IPS-18c (cell line): Measurements from ENCODE around the gene LRRC51.
"Not testable (repeated sequence)": the region's sequence is repeated elsewhere in the genome, so short reads cannot be mapped to it uniquely, and the experiment has no call there.

Experiments
- H3K4me3 ChIP-seq: 2 replicates; pipeline ENCODE4 v1.7.0; 2013; ENCODE audit warnings: low read depth, mild to moderate bottlenecking, low read length, moderate library complexity; ENCODE audit not compliant: insufficient read depth
- H3K9me3 ChIP-seq: one replicate; pipeline ENCODE4 v1.6.1; 2013; ENCODE audit warnings: mild to moderate bottlenecking, low read length, moderate library complexity; ENCODE audit not compliant: control insufficient read depth, insufficient read depth

The LRRC51 gene

DNA sequence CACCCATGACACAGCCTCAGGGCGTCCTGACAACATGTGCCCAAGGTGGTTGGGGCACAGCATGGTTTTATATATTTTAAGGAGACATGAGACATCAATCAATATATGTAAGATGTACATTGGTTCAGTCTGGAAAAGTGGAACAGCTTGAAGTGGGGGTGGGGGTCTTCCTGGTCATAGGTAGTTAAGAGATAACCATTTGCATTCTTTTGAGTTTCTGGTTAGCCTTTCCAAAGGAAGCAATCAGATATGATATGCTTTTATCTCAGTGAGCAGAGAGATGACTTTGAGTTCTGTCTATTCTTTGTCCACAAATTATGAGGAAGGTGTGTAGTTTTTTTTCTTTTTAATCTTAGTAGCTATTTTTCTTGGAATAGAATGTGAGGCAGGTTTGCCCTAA lies 42.0 kb downstream of the LRRC51 start:
- no peak overlapping the region for H3K4me3 ChIP-seq
- H3K9me3 ChIP-seq, result no peaks in the 10 kb centered on the region

DNA sequence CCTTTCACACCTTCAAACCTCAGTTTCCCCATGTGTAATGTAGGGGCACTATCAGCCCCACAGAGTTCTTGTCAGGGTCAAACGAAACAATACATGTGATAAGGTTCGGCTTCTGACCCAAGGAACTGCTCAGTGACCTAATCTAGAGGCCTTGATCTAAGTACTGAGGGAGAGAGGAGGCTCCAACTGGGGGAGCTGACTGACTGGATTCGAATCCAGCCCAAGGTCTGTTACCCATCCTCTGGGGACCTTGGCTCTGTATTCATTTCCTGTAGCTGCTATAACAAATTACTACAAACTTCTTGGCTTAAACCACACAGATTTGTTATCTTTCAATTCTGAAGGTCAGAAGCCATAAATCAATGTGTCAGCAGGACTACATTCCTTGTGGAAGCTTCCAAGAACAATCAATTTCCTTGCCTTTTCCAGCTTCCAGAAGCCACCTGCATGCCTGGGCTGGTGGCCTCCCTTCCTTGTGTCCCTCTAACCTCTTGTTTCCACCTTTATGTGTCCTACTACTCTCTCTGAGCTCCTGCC lies 42.5 kb downstream of the LRRC51 start:
- H3K9me3 ChIP-seq, result no peaks in the 10 kb centered on the region
- no peak overlapping the region for H3K4me3 ChIP-seq

DNA sequence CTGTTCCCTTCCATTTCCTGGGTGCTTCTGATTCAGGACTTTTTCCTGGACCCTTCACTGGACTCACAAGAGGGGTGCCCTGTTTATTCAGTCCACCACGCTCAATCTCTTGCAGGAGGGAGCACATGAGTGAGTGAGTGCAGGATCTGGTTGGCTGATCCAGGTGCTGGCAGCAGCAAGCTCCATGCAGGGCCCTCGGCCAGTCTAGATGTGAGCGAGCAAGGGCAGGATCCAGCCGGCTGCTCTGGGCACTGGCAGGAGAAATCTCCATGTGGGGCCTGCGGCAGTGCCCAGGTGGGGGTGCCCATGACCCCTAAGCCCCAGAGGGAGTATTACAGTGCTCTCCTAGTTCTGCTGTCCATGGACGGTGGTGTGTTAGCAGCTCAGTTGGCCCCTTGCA lies 43.4 kb downstream of the LRRC51 start:
- H3K4me3 ChIP-seq, result no peak overlapping the region
- H3K9me3 ChIP-seq, result no peaks in the 10 kb centered on the region

DNA sequence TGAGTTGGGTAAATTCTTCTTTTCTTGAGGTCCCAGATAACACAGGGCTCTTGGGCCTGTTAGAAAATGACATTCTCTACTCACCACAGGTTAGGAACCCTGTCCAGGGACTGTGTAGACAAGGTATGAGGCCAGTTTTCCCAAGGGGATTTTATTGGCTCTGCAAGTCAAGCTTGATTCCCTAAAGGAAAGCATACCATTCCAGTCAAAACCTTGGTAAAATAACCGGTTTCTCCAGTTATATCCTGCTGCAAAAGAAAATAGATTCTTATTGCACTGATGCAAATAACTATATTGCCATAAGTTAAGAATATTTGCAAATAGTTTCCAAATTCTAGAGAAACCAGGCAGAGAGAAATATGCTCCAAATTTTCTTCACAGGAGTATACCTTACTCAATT lies 45.3 kb downstream of the LRRC51 start:
- no peaks in the 10 kb centered on the region for H3K9me3 ChIP-seq
- H3K4me3 ChIP-seq, result no peak overlapping the region

DNA sequence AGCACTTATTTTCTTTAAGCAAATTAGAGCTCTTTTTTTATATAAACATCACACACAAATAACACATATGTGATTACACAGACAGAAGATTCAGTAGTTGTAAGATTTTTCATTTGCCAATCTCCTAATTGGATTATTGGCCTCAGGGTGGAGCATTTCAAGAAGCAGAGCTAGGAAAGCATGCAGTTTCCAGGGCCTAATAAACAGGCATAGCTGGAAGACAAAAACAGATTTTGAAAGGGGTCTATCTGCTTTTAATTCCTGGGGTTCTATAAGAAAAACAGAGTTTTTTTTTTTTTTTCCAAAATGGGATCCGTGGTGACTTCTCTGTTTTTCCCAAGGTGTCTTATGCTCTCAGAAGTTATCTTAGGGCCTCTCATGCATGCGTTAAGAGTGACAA lies 47.3 kb downstream of the LRRC51 start:
- Histone ChIP-seq H3K9me3 (no peaks in the 10 kb centered on the region), H3K4me3 (no peak overlapping the region)

DNA sequence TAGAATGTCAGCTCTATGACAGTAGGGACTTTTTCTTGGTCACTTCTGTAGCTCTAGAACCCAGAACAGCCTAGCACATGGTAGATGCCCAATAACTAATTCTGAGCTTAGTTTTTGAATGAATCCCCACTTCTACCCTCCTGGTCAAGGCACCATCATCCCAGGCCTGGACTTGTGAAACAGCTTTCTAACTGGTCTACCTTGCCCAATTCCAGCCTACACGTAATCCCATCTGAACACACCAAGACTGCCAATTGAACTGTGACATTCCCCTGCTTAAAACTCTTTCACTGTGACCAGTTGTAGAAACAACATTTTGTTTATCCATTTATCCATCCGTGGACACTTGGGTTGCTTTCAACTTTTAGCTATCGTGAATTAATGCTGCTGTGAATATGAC lies 48.7 kb downstream of the LRRC51 start:
- H3K4me3 ChIP-seq, result no peak overlapping the region
- H3K9me3 ChIP-seq, result no peaks in the 10 kb centered on the region

DNA sequence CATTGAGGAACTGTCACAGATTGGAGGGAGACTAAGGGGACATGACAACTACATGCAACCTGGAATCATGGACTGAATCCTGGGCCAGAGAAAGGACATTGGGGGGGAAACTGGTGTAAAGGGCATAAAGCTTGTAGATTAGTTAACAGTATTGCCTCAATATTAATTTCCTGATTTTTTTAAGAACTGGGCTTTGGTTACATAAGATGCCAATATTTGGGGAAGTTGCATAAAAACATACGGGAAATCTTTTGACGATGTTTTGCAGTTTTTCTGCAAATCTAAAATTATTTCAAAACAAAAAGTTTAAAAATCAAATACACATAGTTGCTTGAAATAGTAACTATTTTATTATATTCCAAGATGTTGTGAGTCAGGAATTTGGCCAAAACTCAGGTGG lies 52.0 kb downstream of the LRRC51 start:
- no peak overlapping the region for H3K4me3 ChIP-seq
- no peaks in the 10 kb centered on the region for H3K9me3 ChIP-seq

DNA sequence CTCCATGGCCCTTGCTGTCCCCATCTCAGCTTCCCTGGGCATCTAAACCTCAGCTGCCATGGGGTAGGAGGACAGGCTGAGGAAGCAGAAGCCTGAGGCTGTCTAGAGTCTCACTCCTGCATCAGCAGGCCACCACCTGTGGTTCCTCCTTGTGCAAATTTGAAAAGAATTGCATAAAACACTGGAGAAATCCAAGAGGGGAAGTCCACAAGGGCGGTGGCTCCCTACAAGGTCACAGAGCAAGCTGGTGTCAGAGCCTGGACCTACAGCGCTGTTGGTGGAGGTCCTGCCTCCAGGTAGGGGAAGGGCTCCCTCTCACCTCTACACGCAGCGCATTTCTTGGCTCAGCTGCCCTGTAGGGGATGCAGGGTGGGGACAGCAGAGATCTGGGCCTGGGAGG lies 54.8 kb downstream of the LRRC51 start, which contains the start of gene FOLR3:
Gene FOLR3 (plus strand): TSS at position 253 of the 400 bp plus-strand sequence. CDS start 228 bp downstream, outside the sequence.
- not testable (repeated sequence) for H3K9me3 ChIP-seq, H3K4me3 ChIP-seq

DNA sequence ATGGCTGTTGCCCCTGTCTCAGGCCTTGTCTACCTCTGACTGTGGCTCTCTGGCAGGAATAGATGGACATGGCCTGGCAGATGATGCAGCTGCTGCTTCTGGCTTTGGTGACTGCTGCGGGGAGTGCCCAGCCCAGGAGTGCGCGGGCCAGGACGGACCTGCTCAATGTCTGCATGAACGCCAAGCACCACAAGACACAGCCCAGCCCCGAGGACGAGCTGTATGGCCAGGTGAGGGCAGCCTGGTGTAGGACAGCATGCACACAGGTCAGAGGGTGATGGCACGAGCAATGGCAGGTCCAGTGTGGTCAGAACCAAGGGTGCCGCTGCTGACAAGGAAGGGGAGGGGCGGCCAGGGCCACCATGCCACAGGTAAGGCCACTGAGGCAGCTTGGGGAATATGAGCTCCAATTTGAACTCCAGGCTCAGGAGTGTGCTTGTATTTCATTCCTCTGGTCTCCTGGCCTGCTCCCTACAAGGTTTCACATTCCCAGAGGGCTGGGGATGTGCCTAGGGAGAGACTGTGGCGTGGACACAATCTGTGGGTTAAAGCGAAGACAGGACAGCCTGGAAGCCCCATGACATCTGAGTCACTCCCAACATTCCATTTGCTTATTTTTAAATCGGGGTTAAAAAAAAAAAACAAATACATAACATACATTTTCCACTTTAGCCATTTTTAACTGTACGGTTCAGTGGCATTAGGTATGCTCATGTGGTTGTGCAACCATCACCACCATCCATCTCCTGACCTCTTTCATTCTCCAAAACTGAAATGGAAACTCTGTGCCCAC lies 55.4 kb downstream of the LRRC51 start:
- H3K9me3 ChIP-seq, result no peaks in the 10 kb centered on the region
- H3K4me3 ChIP-seq, result no peak overlapping the region

DNA sequence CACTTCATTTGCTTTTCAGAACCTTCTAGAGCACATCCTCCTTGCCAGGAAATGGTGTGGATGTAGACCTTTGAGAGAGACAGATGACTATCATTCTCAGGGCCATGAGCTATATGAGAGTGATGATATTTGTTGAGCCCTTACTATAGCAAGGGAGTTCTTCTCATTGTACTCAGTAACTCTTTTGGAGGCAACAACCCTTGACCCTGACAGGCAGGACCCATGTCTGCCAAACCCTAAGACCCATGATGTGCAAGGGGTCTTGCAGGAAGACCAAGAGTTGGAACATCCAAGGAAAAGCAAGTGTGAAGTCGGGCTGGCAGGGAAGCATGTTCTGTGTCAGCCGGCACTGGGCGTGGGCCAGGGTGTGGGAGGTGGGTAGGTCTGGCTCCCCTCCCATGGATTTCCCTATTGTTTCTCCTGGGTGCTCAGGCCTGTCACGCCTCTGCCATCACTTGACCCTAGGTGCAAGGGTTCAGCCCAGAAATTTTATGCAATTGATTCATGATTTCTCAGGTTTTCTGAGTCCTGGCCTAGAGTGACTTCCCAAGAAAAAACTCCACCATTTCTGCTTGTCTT lies 56.1 kb downstream of the LRRC51 start:
- Histone ChIP-seq H3K9me3 (no peaks in the 10 kb centered on the region), H3K4me3 (no peak overlapping the region)

DNA sequence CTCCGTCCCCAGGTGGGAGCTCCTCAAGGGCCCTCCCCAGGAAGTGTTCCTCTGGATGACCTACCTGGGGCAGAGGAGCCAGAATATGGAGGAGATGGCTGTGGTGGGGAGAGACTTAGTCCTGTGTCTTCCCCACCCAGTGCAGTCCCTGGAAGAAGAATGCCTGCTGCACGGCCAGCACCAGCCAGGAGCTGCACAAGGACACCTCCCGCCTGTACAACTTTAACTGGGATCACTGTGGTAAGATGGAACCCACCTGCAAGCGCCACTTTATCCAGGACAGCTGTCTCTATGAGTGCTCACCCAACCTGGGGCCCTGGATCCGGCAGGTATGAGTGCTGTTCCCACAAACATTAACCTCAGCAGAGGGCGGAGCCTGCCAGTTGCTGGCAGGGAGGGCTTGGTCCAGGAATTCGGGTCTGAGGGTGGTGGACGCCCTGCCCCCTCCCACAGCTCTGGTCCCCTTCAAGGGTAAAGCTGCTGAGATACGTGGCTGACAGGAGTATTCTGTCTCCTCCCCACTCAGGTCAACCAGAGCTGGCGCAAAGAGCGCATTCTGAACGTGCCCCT lies 58.3 kb downstream of the LRRC51 start:
- Histone ChIP-seq H3K4me3 (no peak overlapping the region), H3K9me3 (no peaks in the 10 kb centered on the region)

DNA sequence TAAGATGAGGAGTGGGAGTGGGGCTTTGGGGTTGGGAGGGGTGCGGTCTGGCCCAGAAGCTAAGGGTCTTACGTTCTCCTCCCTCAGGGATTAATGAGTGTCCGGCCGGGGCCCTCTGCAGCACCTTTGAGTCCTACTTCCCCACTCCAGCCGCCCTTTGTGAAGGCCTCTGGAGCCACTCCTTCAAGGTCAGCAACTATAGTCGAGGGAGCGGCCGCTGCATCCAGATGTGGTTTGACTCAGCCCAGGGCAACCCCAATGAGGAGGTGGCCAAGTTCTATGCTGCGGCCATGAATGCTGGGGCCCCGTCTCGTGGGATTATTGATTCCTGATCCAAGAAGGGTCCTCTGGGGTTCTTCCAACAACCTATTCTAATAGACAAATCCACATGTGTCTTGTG lies 58.9 kb downstream of the LRRC51 start:
- Histone ChIP-seq H3K9me3 (no peaks in the 10 kb centered on the region), H3K4me3 (no peak overlapping the region)

DNA sequence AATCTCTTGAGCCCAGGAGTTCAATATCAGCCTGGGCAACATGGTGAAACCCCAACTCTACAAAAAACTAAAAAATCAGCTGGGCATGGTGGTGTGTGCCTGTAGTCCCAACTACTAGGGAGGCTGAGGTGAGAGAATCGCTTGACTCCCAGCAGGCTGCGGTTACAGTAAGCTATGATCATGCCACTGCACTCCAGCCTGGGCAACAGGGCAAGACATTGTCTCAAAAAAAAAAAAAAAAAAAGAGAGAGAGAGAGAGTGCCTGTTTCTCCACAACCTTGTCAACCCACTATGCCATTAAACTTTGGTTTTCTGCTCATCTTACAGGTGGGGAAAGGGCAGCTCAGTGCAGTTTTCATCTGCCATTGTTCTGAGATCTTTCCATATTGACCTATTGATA lies 60.0 kb downstream of the LRRC51 start:
- H3K9me3 ChIP-seq, result peaks cover 2% of the 10 kb centered on the region
- no peak overlapping the region for H3K4me3 ChIP-seq

DNA sequence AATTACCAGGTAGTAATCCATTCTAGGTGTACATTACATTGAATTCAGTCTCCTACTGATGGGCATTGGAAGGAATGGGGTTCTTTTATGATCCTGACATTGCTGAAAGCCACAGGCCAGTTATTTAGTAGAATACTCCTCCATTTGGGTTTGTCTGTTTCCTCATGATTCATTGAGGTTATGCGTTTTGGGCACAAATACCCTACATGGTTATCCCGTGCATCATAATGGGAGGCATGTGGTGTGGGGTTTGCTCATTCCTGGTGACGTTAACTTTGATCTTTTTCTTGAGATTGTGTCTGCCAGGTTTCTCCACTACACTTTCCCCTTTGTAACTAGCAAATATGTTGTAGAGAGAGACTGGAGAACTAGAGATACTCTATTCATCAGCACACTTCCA lies 60.4 kb downstream of the LRRC51 start:
- peaks cover 2% of the 10 kb centered on the region for H3K9me3 ChIP-seq
- no peak overlapping the region for H3K4me3 ChIP-seq

DNA sequence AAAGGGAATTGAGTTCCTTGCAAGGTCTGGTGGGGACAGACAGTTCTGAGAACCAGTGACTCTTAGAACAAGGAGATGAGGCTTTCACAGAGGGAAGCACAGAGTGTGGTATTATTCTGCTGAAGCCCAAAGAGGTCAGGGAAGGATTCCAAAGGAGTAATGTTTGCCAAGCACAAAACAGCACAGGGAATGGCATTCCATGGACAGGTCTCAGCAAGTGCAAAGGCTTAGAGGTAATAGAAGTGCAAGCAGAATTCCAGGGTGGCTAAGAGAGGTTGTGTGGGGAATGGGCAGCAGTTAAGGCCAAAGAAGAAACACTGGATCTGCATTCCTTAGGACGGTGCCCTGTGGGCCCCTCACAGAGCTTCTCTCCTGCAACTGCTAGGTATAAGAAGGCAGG lies 61.4 kb downstream of the LRRC51 start:
- H3K4me3 ChIP-seq, H3K9me3 ChIP-seq: not testable (repeated sequence)

DNA sequence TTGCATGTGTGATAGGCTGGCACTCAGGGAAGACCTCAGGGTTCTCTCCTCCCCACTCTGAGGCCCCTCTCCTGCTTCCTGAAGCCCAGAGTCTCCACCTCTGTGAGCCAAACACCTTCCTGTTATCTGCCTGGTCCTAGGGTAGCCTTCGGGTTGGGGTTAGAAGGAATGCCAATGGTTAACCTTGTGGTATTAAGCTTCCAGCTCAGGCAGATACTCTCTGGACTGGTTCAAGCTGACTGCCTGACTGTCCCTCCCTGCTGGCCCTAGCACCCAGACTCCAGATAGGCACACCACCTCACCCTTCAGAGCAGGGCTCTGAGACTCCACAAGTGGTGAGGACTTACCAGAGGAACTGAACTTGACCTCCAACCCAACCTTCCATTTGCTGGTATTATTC lies 61.9 kb downstream of the LRRC51 start:
- not testable (repeated sequence) for H3K9me3 ChIP-seq, H3K4me3 ChIP-seq

DNA sequence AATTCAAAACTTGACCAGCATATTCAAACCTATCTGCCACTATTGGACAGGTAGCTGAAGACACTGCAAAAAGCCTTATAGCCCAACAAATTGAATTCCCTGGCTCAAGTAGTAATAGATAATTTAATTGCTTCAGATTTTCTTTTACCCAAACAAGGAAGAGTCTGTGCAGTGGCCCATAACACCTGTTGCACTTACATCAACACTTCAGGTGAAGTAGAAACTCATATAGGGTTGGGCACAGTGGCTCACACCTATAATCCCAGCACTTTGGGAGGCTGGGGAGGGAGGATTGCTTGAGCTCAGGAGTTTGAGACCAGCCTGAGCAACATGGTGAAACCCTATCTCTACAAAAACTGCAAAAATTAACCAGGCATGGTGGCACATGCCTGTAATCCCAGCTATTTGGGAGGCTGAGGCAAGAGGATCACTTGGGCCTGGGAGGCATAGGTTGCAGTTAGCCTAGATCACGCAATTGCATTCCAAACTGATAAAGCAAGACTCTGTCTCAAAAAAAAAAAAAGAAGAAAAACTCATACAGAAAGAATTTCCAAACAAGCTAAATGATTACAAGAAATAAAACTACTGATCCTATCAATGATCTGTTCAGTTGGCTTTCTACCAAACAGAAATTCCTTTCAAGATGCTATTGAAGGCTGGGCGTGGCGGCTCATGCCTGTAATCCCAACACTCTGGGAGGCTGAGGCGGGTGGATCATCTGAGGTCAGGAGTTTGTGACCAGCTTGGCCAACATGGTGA lies 64.3 kb downstream of the LRRC51 start:
- Histone ChIP-seq H3K4me3 (no peak overlapping the region), H3K9me3 (peaks cover 2% of the 10 kb centered on the region)
